HG03025 (cell line): ENCODE results near the gene SLC25A19.
"Not testable (repeated sequence)": the region's sequence is repeated elsewhere in the genome, so short reads cannot be mapped to it uniquely, and the experiment has no call there.

Experiments
- ATAC-seq: cut with Tn5 transposase; IDR thresholded peaks from one replicate; pipeline ENCODE4 v1.9.1; 2021; ENCODE audit warnings: mild to moderate bottlenecking, moderate library complexity; ENCODE audit not compliant: unreplicated experiment, low FRiP score

Gene SLC25A19

GRCh38 chr17:75270218-75270965 is 18.8 kb downstream of the SLC25A19 start:
- ATAC-seq: peak; percentile 40

GRCh38 chr17:75269844-75270217 is 19.4 kb downstream of the SLC25A19 start:
- no peak for ATAC-seq

GRCh38 chr17:75267411-75268232 is 21.6 kb downstream of the SLC25A19 start:
- no peak for ATAC-seq

- no peak for ATAC-seq
Measured at GRCh38 chr17:75267153-75267410, 22.2 kb downstream of the SLC25A19 start.

- ATAC-seq: no peak
Measured at GRCh38 chr17:75266316-75267152, 22.7 kb downstream of the SLC25A19 start.

GRCh38 chr17:75265614-75266315 is 23.5 kb downstream of the SLC25A19 start:
- no peak for ATAC-seq

- ATAC-seq: no peak
Measured at GRCh38 chr17:75263055-75263454, 26.2 kb downstream of the SLC25A19 start.

- ATAC-seq: no peak
Measured at GRCh38 chr17:75262112-75262606, 27.1 kb downstream of the SLC25A19 start.

GRCh38 chr17:75261336-75262111 is 27.7 kb downstream of the SLC25A19 start, which contains the start of the genes GGA3 and MRPS7:
GGA3 (minus strand) TSS chr17:75261606; CDS start chr17:75261587, 19 bp downstream.
MRPS7 (plus strand) TSS chr17:75261879; CDS start chr17:75261901, 22 bp downstream.
- ATAC-seq: peak; percentile 86

GRCh38 chr17:75260641-75261335 is 28.4 kb downstream of the SLC25A19 start:
- ATAC-seq: peak; percentile 16

- not testable (repeated sequence) for ATAC-seq
Measured at GRCh38 chr17:75257228-75257627, 32.0 kb downstream of the SLC25A19 start.

GRCh38 chr17:75255954-75256698 is 33.1 kb downstream of the SLC25A19 start:
- not testable (repeated sequence) for ATAC-seq

GRCh38 chr17:75252039-75252816 is 37.0 kb downstream of the SLC25A19 start:
- ATAC-seq: no peak

- ATAC-seq: peak; percentile 82
Measured at GRCh38 chr17:75250009-75250471, 39.2 kb downstream of the SLC25A19 start.

GRCh38 chr17:75249564-75249963 is 39.7 kb downstream of the SLC25A19 start:
- no peak for ATAC-seq

- ATAC-seq: no peak
Measured at GRCh38 chr17:75246404-75246803, 42.8 kb downstream of the SLC25A19 start.

GRCh38 chr17:75245011-75245410 is 44.2 kb downstream of the SLC25A19 start:
- ATAC-seq: no peak
